Transverse colon (tissue), 4 donors: ENCODE results near the gene FOXP1. TPM values are rescaled to one million over a fixed set of nuclear protein-coding genes. Genes with fewer than 3 reads are reported as not detected.

Experiments
- DNase-seq: peaks from one replicate; pipeline ENCODE4 v3.0.0-alpha.2; 2019
- H3K27ac ChIP-seq, 4 donors: fragments of 200-600 bp; sonication (generic); 2 replicates each; pipeline ENCODE4 v1.5.1; 2016 to 2018; ENCODE audit warnings: inconsistent platforms in 4 of 4
- H3K27me3 ChIP-seq: fragments of 200-600 bp; sonication (generic); 2 replicates; pipeline ENCODE4 v1.5.1; 2017; ENCODE audit warnings: inconsistent platforms
- H3K36me3 ChIP-seq, 4 donors: fragments of 200-600 bp; sonication (generic); 2 replicates each; pipeline ENCODE4 v1.5.1; 2017 to 2019; ENCODE audit warnings: inconsistent platforms in 4 of 4
- H3K4me1 ChIP-seq, 4 donors: fragments of 200-600 bp; sonication (generic); 2 replicates each; pipeline ENCODE4 v1.5.1; 2017 to 2020; ENCODE audit warnings: inconsistent platforms in 4 of 4
- H3K4me3 ChIP-seq, 4 donors: fragments of 200-600 bp; sonication (generic); 1 replicate in 1 of 4; 2 replicates in 3 of 4; pipeline versions ENCODE4 v1.5.1 to v1.6.1; 2017 to 2019; ENCODE audit warnings: inconsistent platforms in 4 of 4
- H3K9me3 ChIP-seq, 2 donors: fragments of 200-600 bp; sonication (generic); 2 replicates each; pipeline ENCODE4 v1.5.1; 2017 to 2019; ENCODE audit warnings: inconsistent platforms in 2 of 2
- EP300 ChIP-seq: sonication (generic); formaldehyde crosslinking; IDR thresholded peaks from one replicate; pipeline ENCODE4 v1.6.1; 2017; ENCODE audit warnings: antibody characterized with exemption, low read depth
- POLR2A ChIP-seq: fragments of 450-650 bp; IDR thresholded peaks from one replicate; pipeline ENCODE4 v1.6.1; 2016; ENCODE audit warnings: antibody characterized with exemption, mild to moderate bottlenecking, moderate library complexity
- POLR2AphosphoS5 ChIP-seq, 3 donors: sonication (generic); formaldehyde crosslinking; IDR thresholded peaks; one replicate each; pipeline ENCODE4 v1.6.1; 2016; ENCODE audit warnings: antibody characterized with exemption in 3 of 3
- WGBS, 2 donors: methylation state at CpG; one replicate each; pipeline ENCODE4 v1.1.5; 2018; ENCODE audit warnings: low coverage in 1 of 2; 5-methylcytosine and 5-hydroxymethylcytosine counted together
- in situ Hi-C, 4 donors: fragments of 200-750 bp; cut with MboI; loops; one replicate each; pipeline versions ENCODE4 v1.15.0 to v1.15.1; 2017; ENCODE audit warnings: low sequenced_read_pairs in 3 of 4, low pct_ligation_motif_present in 1 of 4, low pct_unique_long_range_greater_than_20kb in 1 of 4
- intact Hi-C: fragments of 100-400 bp; cut with DNase I; formaldehyde crosslinking; loops from one replicate; pipeline ENCODE4 v1.15.1; 2023; ENCODE audit warnings: low total_unique reads
- total RNA-seq, 4 donors: library from RNA; depleted of rRNA; stranded (reverse); fragments of >200 nt; gene quantifications; one replicate each; pipeline ENCODE4 v1.1.0, GENCODE V29; 2016
- TF ChIP-seq, protein P1 (sequence below), 5 experiments: fragments of 200-600 bp in 3 of 5; fragments of 450-650 bp in 2 of 5; sonication (generic) in 3 of 5; IDR thresholded peaks; 1 replicate in 2 of 5; 2 replicates in 3 of 5; pipeline ENCODE4 v1.5.1; 2016 to 2017; ENCODE audit warnings: antibody characterized with exemption in 5 of 5, inconsistent platforms in 3 of 5, mild to moderate bottlenecking in 2 of 5, moderate library complexity in 1 of 5

FOXP1 gene
- total RNA-seq, 4 donors from 2014 or later = 102 to 260 (median 150) TPM

DNA sequence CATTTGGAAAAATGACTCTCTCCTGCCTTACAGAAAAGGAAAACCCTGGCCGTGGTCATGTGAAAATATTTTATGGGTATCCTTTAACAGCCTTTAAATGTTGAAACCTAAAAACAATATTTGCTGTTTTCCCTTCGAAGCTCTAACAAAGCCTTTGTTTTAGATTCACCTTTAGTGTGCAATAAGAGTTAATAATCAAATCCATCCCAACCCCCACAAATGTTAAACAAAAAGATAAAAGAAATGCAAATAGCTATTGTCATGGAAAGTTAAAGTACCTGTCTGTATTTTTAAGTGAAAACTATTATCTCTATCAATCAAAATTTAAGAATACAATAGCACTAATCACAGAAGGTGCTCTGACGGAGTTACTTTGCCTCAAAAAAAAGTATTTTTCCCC lies 279.3 kb downstream of the FOXP1 start:
- intact Hi-C loops = loop anchor here (10.0 kb wide), 3 partner anchors 169 to 589 kb away; no protein-coding TSS in a partner anchor
- WGBS, 2 donors = 31 to 38% methylated on average over 2 to 3 of the region's 3 CpGs
- no peak for DNase-seq
- Histone ChIP-seq H3K4me1 (peaks cover 10 to 59% (median 29%) of the 10 kb centered on the region in 4 donors), H3K9me3 (no peaks in the 10 kb centered on the region), H3K4me3 (peak overlapping the region in 2 of 4 donors; percentile 17 to 23), H3K27me3 (no peaks in the 10 kb centered on the region), H3K27ac (peak overlapping the region; percentile 68 to 84 (median 82)), H3K36me3 (no peaks in the 10 kb centered on the region)
- TF ChIP-seq POLR2AphosphoS5 (IDR thresholded peaks at IDR 0.05) = no peak
- in situ Hi-C loops = loop anchor here in 1 of 4 donors (25.0 kb wide), 1 partner anchor 283 kb away; the partner anchor contains the start of gene FOXP1

DNA sequence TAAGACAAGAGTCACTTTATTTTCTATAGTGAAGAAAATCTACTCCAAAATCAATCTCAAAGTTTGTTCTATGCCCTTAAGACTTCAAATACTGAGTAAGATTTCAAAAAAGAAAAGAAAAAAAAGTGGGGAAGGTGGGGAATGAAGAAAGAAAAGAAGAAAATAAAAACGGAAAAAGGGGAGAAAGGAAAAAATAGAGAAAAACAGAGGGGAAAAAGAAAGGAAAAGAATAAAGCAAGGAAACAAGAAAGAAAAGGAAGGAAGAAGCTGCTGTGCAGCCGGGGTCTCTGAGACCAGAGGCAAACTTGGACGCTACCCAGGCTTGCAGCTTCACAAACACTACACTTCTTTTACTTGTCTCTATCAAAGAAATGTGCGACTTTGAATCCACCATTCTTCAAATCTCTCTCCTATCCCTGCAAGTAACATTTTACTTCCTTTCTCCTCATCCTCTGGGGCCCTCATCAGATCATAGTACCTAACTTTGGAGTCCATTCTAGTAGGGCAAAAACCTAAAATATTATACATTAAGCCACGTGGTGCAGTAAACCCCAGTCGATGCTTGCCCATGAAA lies 279.8 kb downstream of the FOXP1 start:
- H3K4me1 ChIP-seq = peaks cover 10 to 59% (median 29%) of the 10 kb centered on the region in 4 donors
- H3K36me3 ChIP-seq = no peaks in the 10 kb centered on the region
- DNase-seq = no peak
- TF ChIP-seq POLR2AphosphoS5 (IDR thresholded peaks at IDR 0.05) = no peak
- TF ChIP-seq POLR2A = no peak
- no peak for TF ChIP-seq EP300
- TF ChIP-seq, protein P1, sequence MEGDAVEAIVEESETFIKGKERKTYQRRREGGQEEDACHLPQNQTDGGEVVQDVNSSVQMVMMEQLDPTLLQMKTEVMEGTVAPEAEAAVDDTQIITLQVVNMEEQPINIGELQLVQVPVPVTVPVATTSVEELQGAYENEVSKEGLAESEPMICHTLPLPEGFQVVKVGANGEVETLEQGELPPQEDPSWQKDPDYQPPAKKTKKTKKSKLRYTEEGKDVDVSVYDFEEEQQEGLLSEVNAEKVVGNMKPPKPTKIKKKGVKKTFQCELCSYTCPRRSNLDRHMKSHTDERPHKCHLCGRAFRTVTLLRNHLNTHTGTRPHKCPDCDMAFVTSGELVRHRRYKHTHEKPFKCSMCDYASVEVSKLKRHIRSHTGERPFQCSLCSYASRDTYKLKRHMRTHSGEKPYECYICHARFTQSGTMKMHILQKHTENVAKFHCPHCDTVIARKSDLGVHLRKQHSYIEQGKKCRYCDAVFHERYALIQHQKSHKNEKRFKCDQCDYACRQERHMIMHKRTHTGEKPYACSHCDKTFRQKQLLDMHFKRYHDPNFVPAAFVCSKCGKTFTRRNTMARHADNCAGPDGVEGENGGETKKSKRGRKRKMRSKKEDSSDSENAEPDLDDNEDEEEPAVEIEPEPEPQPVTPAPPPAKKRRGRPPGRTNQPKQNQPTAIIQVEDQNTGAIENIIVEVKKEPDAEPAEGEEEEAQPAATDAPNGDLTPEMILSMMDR (IDR thresholded peaks at IDR 0.05) = no peak
- peak overlapping the region in 2 of 4 donors; percentile 17 to 23 for H3K4me3 ChIP-seq
- intact Hi-C loops = loop anchor here (10.0 kb wide), 3 partner anchors 169 to 589 kb away; no protein-coding TSS in a partner anchor
- H3K27ac ChIP-seq = peak overlapping the region; percentile 68 to 84 (median 82)
- in situ Hi-C loops = loop anchor here in 1 of 4 donors (25.0 kb wide), 1 partner anchor 284 kb away; the partner anchor contains the start of gene FOXP1
- WGBS, 2 donors = 24 to 45% methylated on average over 5 to 6 of the region's 6 CpGs
- H3K27me3 ChIP-seq = no peaks in the 10 kb centered on the region
- no peaks in the 10 kb centered on the region for H3K9me3 ChIP-seq

DNA sequence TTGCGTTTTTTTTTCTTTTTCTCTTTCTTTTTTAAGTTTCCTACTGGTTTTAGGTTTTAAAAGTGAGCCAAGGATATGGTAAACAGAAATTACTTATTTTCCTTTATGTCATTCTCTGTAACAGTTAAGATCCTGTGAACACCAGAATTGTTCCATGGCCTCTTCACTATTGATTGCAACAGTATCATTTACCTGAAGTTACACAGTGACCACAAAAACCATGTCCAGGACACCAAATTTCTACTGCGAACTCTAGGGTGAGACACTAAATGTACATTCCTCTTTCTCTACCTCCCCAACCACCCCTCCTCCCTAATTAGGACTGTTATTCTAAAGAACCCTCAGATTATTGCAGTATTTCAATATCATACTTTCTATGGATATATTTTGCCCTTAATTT lies 280.9 kb downstream of the FOXP1 start:
- in situ Hi-C loops (loop anchor here in 1 of 4 donors (25.0 kb wide), 1 partner anchor 285 kb away; the partner anchor contains the start of gene FOXP1), intact Hi-C loops (loop anchor here (10.0 kb wide), 3 partner anchors 168 to 588 kb away; no protein-coding TSS in a partner anchor)
- TF ChIP-seq EP300 (no peak), POLR2AphosphoS5 (IDR thresholded peaks at IDR 0.05) (no peak), POLR2A (no peak)
- TF ChIP-seq, protein P1 (IDR thresholded peaks at IDR 0.05) = no peak
- no peak for DNase-seq
- WGBS, 2 donors = 83 to 96% methylated on average over 2 of the region's 2 CpGs
- Histone ChIP-seq H3K36me3 (no peaks in the 10 kb centered on the region), H3K4me3 (no peak overlapping the region), H3K27ac (peak overlapping the region in 1 of 4 donors; percentile 17), H3K9me3 (no peaks in the 10 kb centered on the region), H3K27me3 (no peaks in the 10 kb centered on the region), H3K4me1 (peaks cover 10 to 59% (median 29%) of the 10 kb centered on the region in 4 donors)

GRCh38 chr3:71300951-71301393 lies 282.6 kb downstream of the FOXP1 start:
- WGBS, 2 donors = 63 to 85% methylated on average over 3 to 4 of the region's 4 CpGs
- no peaks in the 10 kb centered on the region for H3K27me3 ChIP-seq
- in situ Hi-C loops (loop anchor here in 1 of 4 donors (25.0 kb wide), 1 partner anchor 286 kb away; the partner anchor contains the start of gene FOXP1), intact Hi-C loops (loop anchor here (10.0 kb wide), 3 partner anchors 166 to 586 kb away; no protein-coding TSS in a partner anchor)
- no peaks in the 10 kb centered on the region for H3K36me3 ChIP-seq
- H3K27ac ChIP-seq = no peak overlapping the region
- H3K4me1 ChIP-seq = peaks cover 10 to 55% (median 26%) of the 10 kb centered on the region in 4 donors
- no peaks in the 10 kb centered on the region for H3K9me3 ChIP-seq
- no peak for DNase-seq
- no peak for TF ChIP-seq POLR2AphosphoS5 (IDR thresholded peaks at IDR 0.05)
- no peak for TF ChIP-seq EP300
- TF ChIP-seq, protein P1 (IDR thresholded peaks at IDR 0.05) = no peak
- no peak for TF ChIP-seq POLR2A
- H3K4me3 ChIP-seq = no peak overlapping the region
